Dendritic cell treated with granulocyte-macrophage colony-stimulating factor and Interleukin-4, amounts not matched to agents 40 ng/mL and 50 ng/mL, for 4 days (primary cell): Measurements from ENCODE around the gene PTS.

Experiments used
- H3K27ac Mint-ChIP-seq: one replicate; pipeline ENCODE4 v1.8.0; 2022; ENCODE audit warnings: mild to moderate bottlenecking, mixed read lengths
- H3K27me3 Mint-ChIP-seq: one replicate; pipeline ENCODE4 v1.8.0; 2022; ENCODE audit warnings: mild to moderate bottlenecking, mixed read lengths
- H3K36me3 Mint-ChIP-seq: one replicate; pipeline ENCODE4 v1.8.0; 2022; ENCODE audit warnings: low read depth, mixed read lengths
- H3K4me1 Mint-ChIP-seq: one replicate; pipeline ENCODE4 v1.8.0; 2022; ENCODE audit warnings: low read depth, mixed read lengths
- H3K4me3 Mint-ChIP-seq: one replicate; pipeline ENCODE4 v1.8.0; 2022; ENCODE audit warnings: mild to moderate bottlenecking, moderate library complexity, mixed read lengths
- H3K9me3 Mint-ChIP-seq: one replicate; pipeline ENCODE4 v1.8.0; 2022; ENCODE audit warnings: mixed read lengths
- intact Hi-C: fragments of 100-400 bp; cut with micrococcal nuclease; formaldehyde crosslinking; loops from one replicate; pipeline ENCODE4 v1.15.0; 2022

PTS gene

DNA sequence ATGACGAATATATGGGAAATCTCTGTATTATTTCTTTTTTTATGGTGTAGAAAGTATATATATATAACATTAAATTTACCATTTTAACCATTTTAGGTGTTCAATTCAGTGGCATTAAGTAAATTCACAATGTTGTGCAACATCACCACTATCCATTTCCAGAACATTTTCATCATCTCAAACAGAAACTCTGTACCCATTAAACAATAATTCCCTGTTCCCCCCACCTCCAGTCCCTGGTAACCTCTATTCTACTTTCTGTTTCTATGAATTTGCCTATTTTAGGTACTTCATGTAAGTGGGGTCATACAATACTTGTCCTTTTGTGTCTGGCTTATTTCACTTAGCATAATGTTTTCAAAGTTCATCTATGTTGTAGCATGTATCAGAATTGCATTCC, 15.3 kb upstream of the PTS start:
- intact Hi-C loops, result no loop called here
- Mint-ChIP-seq H3K27ac (no peak overlapping the region), H3K4me3 (no peak overlapping the region)

DNA sequence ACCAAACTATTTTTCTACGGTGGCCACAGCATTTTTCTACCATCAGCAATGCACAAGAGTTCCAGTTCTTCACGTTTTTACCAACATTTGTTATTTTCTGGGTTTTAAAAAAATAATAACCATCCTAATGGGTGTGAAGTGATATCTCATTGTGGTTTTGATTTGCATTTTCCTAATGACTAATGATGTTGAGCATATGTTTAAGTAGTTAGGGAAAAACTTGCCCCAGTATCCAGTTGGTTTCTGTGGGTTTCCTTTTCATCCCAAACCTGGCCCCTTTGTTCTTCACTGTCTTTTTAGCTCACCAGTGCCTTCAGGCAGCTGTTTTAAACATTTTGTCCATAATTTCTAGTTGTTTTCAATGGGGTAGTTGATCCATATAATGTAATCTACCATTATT, 14.7 kb upstream of the PTS start:
- Mint-ChIP-seq H3K36me3 (no peaks in the 10 kb centered on the region), H3K4me3 (no peak overlapping the region), H3K4me1 (no peaks in the 10 kb centered on the region), H3K27me3 (peaks cover 1% of the 10 kb centered on the region), H3K9me3 (no peaks in the 10 kb centered on the region), H3K27ac (no peak overlapping the region)
- intact Hi-C loops, result no loop called here

More for the DNA sequence above, 15.3 kb upstream of the PTS start:
- no peaks in the 10 kb centered on the region for H3K36me3 Mint-ChIP-seq
- H3K27me3 Mint-ChIP-seq, result peaks cover 1% of the 10 kb centered on the region
- no peaks in the 10 kb centered on the region for H3K9me3 Mint-ChIP-seq
- no peaks in the 10 kb centered on the region for H3K4me1 Mint-ChIP-seq

DNA sequence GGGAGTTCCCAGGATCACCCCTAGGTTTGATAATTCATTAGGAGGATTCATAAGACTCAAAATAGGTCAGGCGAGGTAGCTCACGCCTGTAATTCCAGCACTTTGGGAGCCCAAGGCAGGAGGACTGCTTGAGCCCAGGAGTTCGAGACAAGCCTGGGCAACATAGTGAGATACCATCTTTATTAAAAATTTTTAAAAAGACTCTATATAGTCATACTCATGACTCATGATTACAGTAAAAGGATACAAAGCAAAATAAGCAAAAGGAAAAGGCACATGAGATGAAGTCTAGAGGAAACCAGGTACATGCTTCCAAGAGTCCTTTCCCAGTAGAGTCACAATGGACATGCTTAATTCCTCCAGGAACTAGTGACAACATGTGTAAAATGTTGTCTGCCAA, 13.9 kb upstream of the PTS start:
- intact Hi-C loops, result no loop called here
- Mint-ChIP-seq H3K27ac (no peak overlapping the region), H3K9me3 (no peaks in the 10 kb centered on the region), H3K4me3 (no peak overlapping the region), H3K27me3 (peaks cover 1% of the 10 kb centered on the region), H3K4me1 (no peaks in the 10 kb centered on the region), H3K36me3 (no peaks in the 10 kb centered on the region)

DNA sequence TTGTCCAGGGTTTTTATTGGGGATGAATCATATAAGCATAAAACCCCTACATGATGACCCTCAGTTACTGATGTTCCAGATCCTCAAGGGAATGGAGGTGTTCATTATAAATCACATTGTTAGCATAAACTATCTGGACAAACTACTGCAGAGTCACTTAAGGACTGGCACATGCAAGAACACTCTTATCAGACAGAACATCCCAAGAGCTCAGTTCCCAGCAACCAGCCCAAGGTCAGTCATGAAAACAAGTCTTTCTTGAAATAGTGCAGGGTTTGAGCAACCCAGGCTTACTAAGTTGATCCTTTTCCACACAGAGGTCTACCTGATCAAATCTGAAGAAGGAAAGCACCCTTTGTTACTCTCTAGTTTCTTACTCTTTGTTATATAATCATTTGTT, 13.5 kb upstream of the PTS start:
- H3K4me3 Mint-ChIP-seq, result no peak overlapping the region
- H3K27ac Mint-ChIP-seq, result no peak overlapping the region
- H3K4me1 Mint-ChIP-seq, result no peaks in the 10 kb centered on the region
- peaks cover 1% of the 10 kb centered on the region for H3K27me3 Mint-ChIP-seq
- H3K9me3 Mint-ChIP-seq, result no peaks in the 10 kb centered on the region
- H3K36me3 Mint-ChIP-seq, result no peaks in the 10 kb centered on the region
- intact Hi-C loops, result no loop called here

DNA sequence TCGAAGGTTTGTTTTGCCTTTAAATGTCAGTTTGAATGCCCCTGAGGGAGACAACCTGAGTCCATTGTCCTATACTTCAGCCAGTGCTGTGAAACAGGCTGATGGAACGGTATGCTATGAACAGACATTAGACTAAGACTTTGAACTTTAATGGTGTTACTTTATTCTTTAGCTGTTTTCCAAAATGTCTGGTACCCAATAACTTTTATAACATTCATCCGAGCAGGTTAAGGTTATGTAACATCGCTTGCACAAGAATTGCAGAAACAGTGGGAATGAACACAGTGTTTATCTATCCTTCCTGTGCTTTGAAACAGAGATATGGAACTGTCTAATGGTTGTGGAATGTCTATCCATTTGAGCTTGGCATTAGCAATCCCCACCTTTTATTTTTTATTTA, 12.5 kb upstream of the PTS start:
- H3K4me1 Mint-ChIP-seq, result no peaks in the 10 kb centered on the region
- peaks cover 1% of the 10 kb centered on the region for H3K27me3 Mint-ChIP-seq
- intact Hi-C loops, result no loop called here
- no peaks in the 10 kb centered on the region for H3K36me3 Mint-ChIP-seq
- no peaks in the 10 kb centered on the region for H3K9me3 Mint-ChIP-seq
- H3K4me3 Mint-ChIP-seq, result no peak overlapping the region
- no peak overlapping the region for H3K27ac Mint-ChIP-seq

DNA sequence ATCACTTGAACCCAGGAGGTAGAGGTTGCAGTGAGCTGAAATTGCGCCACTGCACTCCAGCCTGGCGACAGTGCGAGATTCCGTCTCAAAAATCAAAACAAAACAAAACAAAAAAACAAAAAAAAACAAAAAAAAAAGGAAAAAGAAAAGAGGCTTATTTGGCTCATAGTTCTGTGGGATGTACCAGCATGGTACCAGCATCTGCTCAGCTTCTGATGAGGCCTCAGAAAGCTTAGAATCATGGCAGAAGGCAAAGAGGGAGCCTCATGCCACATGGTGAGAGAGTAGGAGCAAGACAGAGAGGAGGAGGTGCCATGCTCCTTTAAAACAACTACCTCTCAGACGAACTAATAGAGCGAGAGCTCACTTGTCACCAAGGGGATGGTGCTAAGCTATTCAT, 10.6 kb upstream of the PTS start:
- intact Hi-C loops, result no loop called here

DNA sequence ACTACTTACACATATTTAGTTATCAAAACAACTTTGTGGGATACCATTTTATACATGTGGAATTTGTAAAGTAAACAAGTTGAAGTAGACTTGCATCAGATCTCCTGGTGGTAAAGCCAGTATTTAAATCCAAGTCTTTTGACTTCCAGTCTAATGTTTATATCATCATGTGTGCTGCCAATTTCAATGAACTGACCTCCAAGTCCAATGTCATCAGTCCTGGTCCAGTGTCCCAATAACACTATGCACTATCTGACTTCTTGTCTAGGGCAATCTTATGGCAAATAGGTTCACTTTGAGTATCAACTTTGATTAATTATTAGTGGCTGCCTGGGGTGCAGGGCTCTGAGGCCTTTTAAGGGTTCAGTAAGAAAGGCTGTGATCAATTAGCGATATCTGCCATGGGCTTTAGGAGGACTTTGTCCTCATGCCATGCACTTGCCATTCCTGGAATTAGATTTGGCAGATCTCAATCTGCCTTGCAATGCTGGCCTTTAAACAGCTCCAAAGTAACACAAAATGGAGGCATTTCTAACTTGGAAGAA, 9.6 kb upstream of the PTS start:
- no peaks in the 10 kb centered on the region for H3K27me3 Mint-ChIP-seq
- no peak overlapping the region for H3K27ac Mint-ChIP-seq
- H3K36me3 Mint-ChIP-seq, result no peaks in the 10 kb centered on the region
- H3K9me3 Mint-ChIP-seq, result no peaks in the 10 kb centered on the region
- intact Hi-C loops, result no loop called here
- no peak overlapping the region for H3K4me3 Mint-ChIP-seq
- H3K4me1 Mint-ChIP-seq, result peaks cover 6% of the 10 kb centered on the region

More for the DNA sequence above, 10.6 kb upstream of the PTS start:
- Mint-ChIP-seq H3K36me3 (no peaks in the 10 kb centered on the region), H3K27me3 (no peaks in the 10 kb centered on the region), H3K4me3 (no peak overlapping the region), H3K9me3 (no peaks in the 10 kb centered on the region), H3K27ac (no peak overlapping the region), H3K4me1 (peaks cover 6% of the 10 kb centered on the region)

DNA sequence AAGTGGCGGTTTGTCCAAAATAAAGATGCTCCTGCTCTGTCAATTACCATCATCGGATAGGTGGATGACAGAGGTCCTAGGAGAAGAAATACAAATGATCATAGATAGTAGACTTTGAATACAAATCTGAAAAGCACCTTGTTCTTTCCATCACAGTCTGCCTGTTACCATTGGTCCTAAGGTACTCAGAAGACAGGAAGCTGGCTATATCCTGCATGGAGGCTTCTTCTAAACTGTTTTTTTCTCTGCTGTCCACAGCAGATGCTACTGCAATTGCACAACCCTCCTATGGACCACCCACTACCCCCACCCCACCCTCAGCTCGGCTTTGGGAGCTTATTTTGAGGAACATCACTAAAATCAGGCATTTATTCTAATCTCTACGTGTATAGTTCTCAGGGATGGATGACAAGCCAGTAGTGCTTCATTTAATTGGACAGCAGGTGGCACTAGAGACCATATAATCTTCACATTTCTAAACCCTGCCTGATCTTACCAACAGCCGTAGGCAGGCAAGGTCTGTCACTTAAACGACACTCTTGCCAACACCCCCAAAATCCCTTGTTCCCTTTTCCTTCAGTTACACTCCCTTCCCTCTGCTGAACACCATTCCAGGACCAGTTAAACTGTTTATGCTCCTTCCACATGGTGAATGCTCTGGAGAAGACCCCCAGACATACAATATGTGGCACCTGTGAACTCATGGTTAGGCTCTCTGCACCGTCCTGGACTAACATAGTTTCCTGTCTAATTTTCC, 6.6 kb upstream of the PTS start:
- no peaks in the 10 kb centered on the region for H3K9me3 Mint-ChIP-seq
- H3K36me3 Mint-ChIP-seq, result no peaks in the 10 kb centered on the region
- H3K27me3 Mint-ChIP-seq, result no peaks in the 10 kb centered on the region
- intact Hi-C loops, result loop anchor here (1.0 to 2.0 kb wide), 2 partner anchors 61 to 335 kb away; no protein-coding TSS in a partner anchor
- no peak overlapping the region for H3K4me3 Mint-ChIP-seq
- peaks cover 13% of the 10 kb centered on the region for H3K4me1 Mint-ChIP-seq
- H3K27ac Mint-ChIP-seq, result peak overlapping the region; percentile 45

DNA sequence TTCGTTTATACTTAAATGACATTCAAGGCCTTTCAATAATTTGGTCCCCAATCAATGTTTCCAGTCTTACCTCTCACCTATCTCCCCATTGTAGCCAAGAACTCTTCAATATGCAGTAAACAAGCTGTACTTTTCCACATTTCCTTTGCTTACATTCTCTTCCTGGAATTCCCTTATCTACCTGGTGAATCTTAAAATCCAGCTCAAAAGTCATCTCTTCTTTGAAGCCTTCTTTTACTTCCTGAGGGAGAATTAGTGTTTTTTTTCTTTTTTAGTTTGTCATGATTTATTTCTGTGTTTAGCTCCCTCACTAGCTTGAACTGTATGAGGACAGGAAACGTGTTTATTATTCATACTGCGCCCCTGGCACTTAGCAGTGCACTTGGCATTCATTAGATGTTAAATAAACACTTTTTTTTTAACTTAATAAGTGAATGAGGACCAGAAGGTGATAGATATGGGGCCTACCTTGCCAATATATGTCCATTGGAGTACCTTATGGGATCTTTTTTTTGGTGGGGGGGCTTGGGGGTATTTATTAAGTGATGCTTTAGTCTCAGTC, 4.9 kb upstream of the PTS start:
- no peak overlapping the region for H3K4me3 Mint-ChIP-seq
- no peak overlapping the region for H3K27ac Mint-ChIP-seq
- peaks cover 13% of the 10 kb centered on the region for H3K4me1 Mint-ChIP-seq
- H3K9me3 Mint-ChIP-seq, result no peaks in the 10 kb centered on the region
- H3K36me3 Mint-ChIP-seq, result peaks cover 6% of the 10 kb centered on the region
- H3K27me3 Mint-ChIP-seq, result no peaks in the 10 kb centered on the region
- intact Hi-C loops, result loop anchor here (2.0 kb wide), 1 partner anchor 333 kb away; no protein-coding TSS in a partner anchor

DNA sequence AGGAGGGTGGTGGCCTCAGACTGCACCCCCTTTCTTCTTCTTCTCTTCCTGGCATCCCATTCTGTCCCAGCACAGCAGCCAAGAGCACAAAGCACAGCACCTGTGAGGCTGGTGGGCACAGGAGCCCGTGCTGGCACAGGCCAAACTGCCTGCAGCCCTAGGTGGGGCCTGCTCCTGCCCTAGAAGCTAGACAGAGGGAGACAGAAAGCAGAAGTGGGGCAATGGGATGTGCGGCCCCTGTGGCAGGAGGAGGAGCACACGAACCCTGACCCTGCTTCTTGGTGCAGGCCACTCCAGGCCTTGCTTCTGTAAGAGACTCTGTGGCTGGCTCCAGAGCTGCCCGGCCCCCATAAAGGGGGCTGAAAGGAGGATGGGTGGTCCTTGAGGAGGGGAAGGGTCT, 3.9 kb upstream of the PTS start:
- Mint-ChIP-seq H3K36me3 (peaks cover 8% of the 10 kb centered on the region), H3K4me1 (peaks cover 17% of the 10 kb centered on the region), H3K9me3 (no peaks in the 10 kb centered on the region), H3K27ac (peak overlapping the region; percentile 53), H3K4me3 (no peak overlapping the region), H3K27me3 (no peaks in the 10 kb centered on the region)
- intact Hi-C loops, result no loop called here

DNA sequence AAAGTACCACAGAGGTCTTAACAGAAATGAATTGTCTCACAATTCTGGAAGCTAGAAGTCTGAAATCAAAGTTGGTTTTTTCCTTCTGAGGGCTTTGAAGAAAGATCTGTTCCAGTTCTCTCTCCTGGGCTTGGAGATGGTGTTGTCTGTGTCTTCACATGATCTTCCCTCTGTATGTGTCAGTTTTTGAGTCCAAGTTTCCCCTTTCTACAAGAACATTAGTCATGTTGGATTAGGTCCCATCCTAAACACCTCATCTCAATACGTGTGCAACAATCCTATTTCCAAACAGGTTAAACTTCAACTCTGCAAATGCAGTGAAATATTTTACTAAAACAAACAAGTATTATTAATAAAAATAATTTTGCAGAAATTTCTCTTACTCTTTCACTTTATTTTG, 3.1 kb upstream of the PTS start:
- H3K27me3 Mint-ChIP-seq, result no peaks in the 10 kb centered on the region
- no peak overlapping the region for H3K4me3 Mint-ChIP-seq
- H3K9me3 Mint-ChIP-seq, result no peaks in the 10 kb centered on the region
- intact Hi-C loops, result no loop called here
- peaks cover 24% of the 10 kb centered on the region for H3K4me1 Mint-ChIP-seq
- H3K27ac Mint-ChIP-seq, result no peak overlapping the region
- H3K36me3 Mint-ChIP-seq, result peaks cover 9% of the 10 kb centered on the region

DNA sequence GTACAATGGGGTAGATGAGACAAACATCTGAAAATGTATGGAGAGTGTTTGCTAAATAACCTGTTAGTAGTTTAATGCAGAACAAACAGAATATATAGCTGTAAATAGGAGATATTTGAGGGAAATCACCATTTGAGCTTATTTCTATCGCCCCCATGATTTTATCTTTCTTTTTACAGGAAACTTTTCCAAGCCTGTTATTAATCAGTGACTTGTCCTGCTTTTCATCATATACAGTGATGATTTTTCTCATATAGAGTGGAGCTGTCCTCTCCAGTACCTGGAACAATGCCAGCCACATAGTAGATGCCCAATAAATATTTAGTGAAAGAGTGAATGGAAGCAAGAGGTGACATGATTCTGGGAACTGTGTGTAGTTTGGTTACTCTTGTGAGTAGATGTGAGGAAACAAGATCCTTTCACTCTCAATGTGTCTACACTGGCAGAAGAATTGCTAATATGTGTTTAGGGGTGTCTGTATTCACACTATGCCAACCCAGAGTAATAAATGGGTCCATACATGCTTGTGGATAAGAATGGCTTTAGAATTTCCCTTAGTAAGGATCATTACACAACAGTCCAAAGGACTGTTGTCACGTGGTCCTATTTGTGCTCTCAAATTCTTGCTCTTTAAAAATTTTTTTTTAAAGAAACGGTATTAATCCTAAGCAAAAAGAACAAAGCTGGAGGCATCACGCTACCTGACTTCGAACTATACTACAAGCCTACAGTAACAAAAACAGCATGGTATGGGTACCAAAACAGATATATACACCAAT, 2.3 kb upstream of the PTS start:
- intact Hi-C loops, result no loop called here
- no peak overlapping the region for H3K27ac Mint-ChIP-seq
- H3K9me3 Mint-ChIP-seq, result no peaks in the 10 kb centered on the region
- H3K4me1 Mint-ChIP-seq, result peaks cover 30% of the 10 kb centered on the region
- no peak overlapping the region for H3K4me3 Mint-ChIP-seq
- no peaks in the 10 kb centered on the region for H3K27me3 Mint-ChIP-seq
- peaks cover 18% of the 10 kb centered on the region for H3K36me3 Mint-ChIP-seq

DNA sequence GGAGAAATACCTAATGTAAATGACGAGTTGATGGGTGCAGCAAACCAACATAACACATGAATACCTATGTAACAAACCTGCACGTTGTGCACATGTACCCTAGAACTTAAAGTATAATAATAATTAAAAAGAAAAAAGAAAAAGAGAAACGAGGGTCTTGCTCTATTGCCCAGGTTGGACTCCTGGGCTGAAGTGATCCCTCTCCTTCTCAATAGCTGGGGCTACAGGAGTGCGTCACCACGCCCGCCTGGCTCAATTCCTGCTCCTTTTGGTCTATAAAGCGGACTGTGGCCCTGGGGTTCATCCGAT, 521 bp upstream of the PTS start:
- peak overlapping the region; percentile 98 for H3K27ac Mint-ChIP-seq
- peaks cover 24% of the 10 kb centered on the region for H3K4me1 Mint-ChIP-seq
- no peaks in the 10 kb centered on the region for H3K27me3 Mint-ChIP-seq
- peak overlapping the region; percentile 86 for H3K4me3 Mint-ChIP-seq
- intact Hi-C loops, result loop anchor here (1.0 to 5.0 kb wide), 3 partner anchors 139 to 1087 kb away; partner anchors contain the start of genes SDHD, TIMM8B and TTC12
- H3K36me3 Mint-ChIP-seq, result peaks cover 35% of the 10 kb centered on the region
- H3K9me3 Mint-ChIP-seq, result no peaks in the 10 kb centered on the region

DNA sequence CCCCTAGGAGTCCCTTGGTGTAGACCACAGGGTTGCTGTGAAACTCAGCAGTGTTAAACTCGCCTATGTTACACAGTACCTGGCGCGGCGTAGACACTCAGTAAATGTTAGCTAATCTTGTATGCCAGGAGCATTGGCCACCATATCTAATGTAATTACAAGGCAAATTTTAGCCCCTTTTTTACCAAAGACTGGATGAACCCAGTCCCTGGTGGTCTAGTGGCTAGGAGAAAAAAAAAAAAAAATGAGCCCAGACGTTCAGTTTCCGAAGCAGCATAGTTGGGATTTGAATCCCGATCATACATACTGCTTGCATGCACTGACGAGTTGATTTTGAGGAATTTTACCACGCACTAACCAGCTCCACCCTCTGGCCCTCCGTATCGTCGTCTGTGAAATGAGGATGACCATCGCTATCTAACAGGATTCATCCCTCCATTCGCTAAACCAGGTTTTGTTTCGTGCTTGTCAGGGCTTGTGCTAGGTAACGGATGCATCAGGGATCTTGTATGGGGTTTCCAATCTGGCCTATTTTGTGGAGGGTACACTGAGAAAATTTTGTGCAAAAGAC, 688 bp downstream of the PTS start:
- no peaks in the 10 kb centered on the region for H3K27me3 Mint-ChIP-seq
- intact Hi-C loops, result loop anchor here (1.0 to 5.0 kb wide), 3 partner anchors 141 to 1085 kb away; partner anchors contain the start of genes SDHD, TIMM8B and TTC12
- peak overlapping the region; percentile 98 for H3K27ac Mint-ChIP-seq

More for the DNA sequence above, 688 bp downstream of the PTS start:
- peak overlapping the region; percentile 86 for H3K4me3 Mint-ChIP-seq
- H3K4me1 Mint-ChIP-seq, result peaks cover 24% of the 10 kb centered on the region
- H3K9me3 Mint-ChIP-seq, result no peaks in the 10 kb centered on the region
- peaks cover 47% of the 10 kb centered on the region for H3K36me3 Mint-ChIP-seq
